Loucy (cell line): ENCODE measurements around the gene CFAP77.

Experiments used
- EZH2phosphoT487 ChIP-seq: fragments of 200-600 bp; IDR thresholded peaks from 2 replicates; pipeline ENCODE4 v1.6.1; 2018; ENCODE audit warnings: antibody characterized with exemption, mild to moderate bottlenecking, moderate library complexity, borderline replicate concordance
- TF ChIP-seq, protein P1 (sequence below): fragments of 200-600 bp; sonication (generic); conservative IDR thresholded peaks from 2 replicates; pipeline ENCODE4 v1.5.1; 2014; ENCODE audit warnings: mild to moderate bottlenecking, antibody characterized with exemption, low read length

DNA sequence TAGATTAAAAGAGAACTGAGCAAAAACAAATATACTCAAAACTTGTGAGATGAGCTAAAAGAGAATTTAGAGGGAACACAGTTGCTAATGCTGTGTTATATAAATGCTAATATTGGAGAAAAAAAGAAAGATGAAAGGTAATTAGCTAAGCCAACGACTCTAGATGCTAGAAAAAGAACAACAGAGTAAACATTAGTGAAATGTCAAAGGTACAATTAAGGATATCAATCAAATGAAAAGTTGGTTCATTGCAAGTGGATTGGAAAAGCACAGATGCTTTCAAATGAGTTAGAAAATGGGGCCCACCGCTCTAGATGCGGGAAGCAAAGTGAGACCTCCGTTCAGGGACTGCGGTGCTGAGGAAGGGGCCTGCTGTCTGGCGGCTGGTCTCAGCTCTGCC is 154.5 kb downstream of the CFAP77 start:
- TF ChIP-seq, protein P1, sequence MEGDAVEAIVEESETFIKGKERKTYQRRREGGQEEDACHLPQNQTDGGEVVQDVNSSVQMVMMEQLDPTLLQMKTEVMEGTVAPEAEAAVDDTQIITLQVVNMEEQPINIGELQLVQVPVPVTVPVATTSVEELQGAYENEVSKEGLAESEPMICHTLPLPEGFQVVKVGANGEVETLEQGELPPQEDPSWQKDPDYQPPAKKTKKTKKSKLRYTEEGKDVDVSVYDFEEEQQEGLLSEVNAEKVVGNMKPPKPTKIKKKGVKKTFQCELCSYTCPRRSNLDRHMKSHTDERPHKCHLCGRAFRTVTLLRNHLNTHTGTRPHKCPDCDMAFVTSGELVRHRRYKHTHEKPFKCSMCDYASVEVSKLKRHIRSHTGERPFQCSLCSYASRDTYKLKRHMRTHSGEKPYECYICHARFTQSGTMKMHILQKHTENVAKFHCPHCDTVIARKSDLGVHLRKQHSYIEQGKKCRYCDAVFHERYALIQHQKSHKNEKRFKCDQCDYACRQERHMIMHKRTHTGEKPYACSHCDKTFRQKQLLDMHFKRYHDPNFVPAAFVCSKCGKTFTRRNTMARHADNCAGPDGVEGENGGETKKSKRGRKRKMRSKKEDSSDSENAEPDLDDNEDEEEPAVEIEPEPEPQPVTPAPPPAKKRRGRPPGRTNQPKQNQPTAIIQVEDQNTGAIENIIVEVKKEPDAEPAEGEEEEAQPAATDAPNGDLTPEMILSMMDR: no peak
- no peak for TF ChIP-seq EZH2phosphoT487
